CD4-positive, alpha-beta T cell (primary cell): ENCODE results near the gene PSMD11. TPM values are rescaled to one million over a fixed set of nuclear protein-coding genes. Genes with fewer than 3 reads are reported as not detected.

Experiments
- ATAC-seq: fragments of 200-7000 bp; cut with Tn5 transposase; one replicate; pipeline ENCODE4 v1.10.0; 2022; ENCODE audit warnings: mild to moderate bottlenecking; ENCODE audit not compliant: poor library complexity
- CTCF ChIA-PET: fragments of 350-600 bp; sonication (Branson Sonifier 250); formaldehyde crosslinking; loops from one replicate; lab custom pipeline; 2021; ENCODE audit warnings: antibody characterized with exemption, inconsistent platforms; lab: Charles Lee
- POLR2A ChIA-PET: fragments of 350-600 bp; sonication (Branson Sonifier 250); formaldehyde crosslinking; loops from one replicate; lab custom pipeline; 2021; ENCODE audit warnings: antibody characterized with exemption, inconsistent platforms; lab: Charles Lee
- DNase-seq, 14 experiments: peaks; one replicate each; pipeline ENCODE4 v3.0.0-alpha.2; 2013 to 2020; ENCODE audit warnings: mixed read lengths in 2 of 14
- H3K27ac ChIP-seq, 2 donors: one replicate each; pipeline versions ENCODE4 v1.5.1 to v1.7.0; 2013; ENCODE audit warnings: low read length in 2 of 2, low read depth in 1 of 2, mild to moderate bottlenecking in 1 of 2
- H3K27me3 ChIP-seq, 2 experiments: 1 replicate in 1 of 2; 2 replicates in 1 of 2; pipeline versions ENCODE4 v1.6.1 to v1.7.0; 2013; ENCODE audit warnings: low read length in 2 of 2, control low read depth in 1 of 2, mild to moderate bottlenecking in 1 of 2, moderate library complexity in 1 of 2; ENCODE audit not compliant: insufficient read depth in 2 of 2, control insufficient read depth in 1 of 2
- H3K36me3 ChIP-seq: one replicate; pipeline ENCODE4 v1.6.1; 2013; ENCODE audit warnings: low read length, control low read depth; ENCODE audit not compliant: insufficient read depth
- H3K4me1 ChIP-seq: one replicate; pipeline ENCODE4 v1.6.1; 2013; ENCODE audit warnings: low read length, control low read depth; ENCODE audit not compliant: insufficient read depth
- H3K4me3 ChIP-seq: one replicate; pipeline ENCODE4 v1.5.1; 2013; ENCODE audit warnings: mild to moderate bottlenecking, low read length, moderate library complexity
- H3K9me3 ChIP-seq, 2 experiments: 1 replicate in 1 of 2; 2 replicates in 1 of 2; pipeline versions ENCODE4 v1.6.1 to v1.7.0; 2013; ENCODE audit warnings: low read length in 2 of 2, mild to moderate bottlenecking in 2 of 2, control low read depth in 1 of 2, moderate library complexity in 1 of 2; ENCODE audit not compliant: control insufficient read depth in 1 of 2, insufficient read depth in 1 of 2
- H3K27ac Mint-ChIP-seq: one replicate; pipeline ENCODE4 v1.8.0; 2020; ENCODE audit warnings: mixed read lengths
- H3K27me3 Mint-ChIP-seq: one replicate; pipeline ENCODE4 v1.8.0; 2021; ENCODE audit warnings: mixed read lengths
- H3K36me3 Mint-ChIP-seq: one replicate; pipeline ENCODE4 v1.8.0; 2021; ENCODE audit warnings: low read depth, mixed read lengths
- H3K4me1 Mint-ChIP-seq: one replicate; pipeline ENCODE4 v1.8.0; 2021; ENCODE audit warnings: low read depth, mixed read lengths
- H3K4me3 Mint-ChIP-seq: one replicate; pipeline ENCODE4 v1.8.0; 2020; ENCODE audit warnings: mild to moderate bottlenecking, mixed read lengths
- H3K9me3 Mint-ChIP-seq: one replicate; pipeline ENCODE4 v1.8.0; 2020; ENCODE audit warnings: mixed read lengths
- CTCF ChIP-seq: fragments of 200-600 bp; IDR thresholded peaks from one replicate; pipeline ENCODE4 v1.8.0; 2022; ENCODE audit warnings: antibody characterized with exemption, mild to moderate bottlenecking
- intact Hi-C, 2 experiments: fragments of 100-400 bp; cut with DNase I in 1 of 2; cut with micrococcal nuclease in 1 of 2; formaldehyde crosslinking; loops; one replicate each; pipeline versions ENCODE4 v1.15.1 to v1.9.0; 2023 to 2025; cut with DNase I, micrococcal nuclease
- total RNA-seq, 174 experiments: library from RNA in 2 of 174; stranded (reverse) in 2 of 174; gene quantifications; one replicate each; pipeline ENCODE4 v1.2.3 and lab custom pipeline; 2021 to 2026

The PSMD11 gene
- total RNA-seq, 2 experiments from 2014 or later = 67.6 to 68.7 TPM

DNA sequence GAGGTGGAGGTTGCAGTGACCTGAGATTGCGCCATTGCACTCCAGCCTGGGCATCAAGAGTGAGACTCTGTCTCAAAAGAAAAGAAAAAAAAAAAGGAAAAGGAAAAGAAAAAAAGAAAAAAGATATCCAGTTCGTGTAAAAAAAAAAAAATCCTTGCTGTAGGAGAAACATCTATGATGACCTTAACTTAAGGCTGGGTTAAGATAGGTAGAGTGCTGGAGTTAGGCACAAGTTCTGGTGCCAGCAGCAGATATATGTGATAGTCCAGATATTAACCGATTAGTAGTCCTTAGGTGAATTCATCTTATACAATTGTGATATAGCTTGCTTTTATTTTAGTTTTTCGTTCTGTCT, 17.2 kb downstream of the PSMD11 start:
- H3K27ac Mint-ChIP-seq = peak overlapping the region; percentile 34
- H3K27me3 Mint-ChIP-seq = no peaks in the 10 kb centered on the region
- H3K4me1 ChIP-seq = no peaks in the 10 kb centered on the region
- no peaks in the 10 kb centered on the region for H3K9me3 Mint-ChIP-seq
- intact Hi-C loops = loop anchor here (1.0 to 2.0 kb wide), 3 partner anchors 198 to 416 kb away; partner anchors contain the start of gene MYO1D (in 1 of the 2)
- ChIA-PET POLR2A (interaction anchor here (1.2 to 1.3 kb wide), 2 partner anchors 17 to 25 kb away, joined by 4 read pairs; partner anchors contain the start of genes CDK5R1 and PSMD11), CTCF (interaction anchor here (1.1 to 5.5 kb wide), 12 partner anchors 8 to 296 kb away, joined by 3 to 37 read pairs (median 8); partner anchors contain the start of genes CDK5R1 and PSMD11)
- TF ChIP-seq CTCF = no peak
- ATAC-seq (peak; percentile 24), DNase-seq (no peak)
- no peak overlapping the region for H3K4me3 ChIP-seq
- no peak overlapping the region for H3K4me3 Mint-ChIP-seq
- no peaks in the 10 kb centered on the region for H3K9me3 ChIP-seq
- peaks cover 88% of the 10 kb centered on the region for H3K36me3 Mint-ChIP-seq
- no peak overlapping the region for H3K27ac ChIP-seq
- H3K36me3 ChIP-seq = peaks cover 69% of the 10 kb centered on the region
- no peaks in the 10 kb centered on the region for H3K27me3 ChIP-seq
- H3K4me1 Mint-ChIP-seq = peaks cover 40% of the 10 kb centered on the region

DNA sequence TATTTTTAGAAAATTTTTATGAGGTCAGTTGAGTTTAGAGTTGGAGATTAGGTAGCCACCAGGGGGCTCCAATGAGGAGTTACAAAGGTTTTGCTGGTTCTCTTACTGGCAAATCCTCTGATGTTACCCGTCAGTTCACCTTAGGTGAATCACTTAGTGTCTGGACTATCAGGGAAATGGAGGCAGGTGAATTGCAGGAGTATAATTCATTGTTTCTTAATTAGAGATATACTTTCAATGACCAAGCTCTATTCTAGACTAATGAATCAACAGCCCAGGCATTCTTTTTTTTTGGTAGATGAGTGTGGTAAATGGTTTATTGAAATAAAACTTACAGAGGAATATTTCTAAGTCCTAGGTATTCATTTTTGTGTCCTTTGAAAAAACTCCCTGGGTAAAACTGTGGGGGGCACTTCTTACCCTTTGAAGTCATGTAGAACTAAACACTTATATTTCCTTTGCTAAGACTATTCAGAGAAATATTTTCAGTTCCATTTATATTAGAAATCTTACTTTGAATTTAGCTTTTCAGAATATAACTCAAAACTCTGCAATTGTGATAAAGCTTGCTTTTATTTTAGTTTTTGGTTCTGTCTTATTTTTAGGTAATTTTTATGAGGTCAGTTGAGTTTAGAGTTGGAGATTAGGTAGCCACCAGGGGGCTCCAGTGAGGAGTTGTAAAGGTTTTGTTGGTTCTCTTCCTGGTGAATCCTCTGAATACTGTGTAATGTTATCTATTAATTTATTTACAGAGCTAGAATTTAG, 17.7 kb downstream of the PSMD11 start:
- intact Hi-C loops = loop anchor here (1.0 to 2.0 kb wide), 5 partner anchors 21 to 415 kb away; partner anchors contain the start of gene MYO1D (in 1 of the 2)
- peaks cover 68% of the 10 kb centered on the region for H3K36me3 ChIP-seq
- H3K36me3 Mint-ChIP-seq = peaks cover 89% of the 10 kb centered on the region

GRCh38 chr17:32463304-32463703, 19.0 kb downstream of the PSMD11 start:
- ATAC-seq (no peak), DNase-seq (no peak)
- Histone ChIP-seq H3K27ac (no peak overlapping the region), H3K4me1 (no peaks in the 10 kb centered on the region), H3K9me3 (no peaks in the 10 kb centered on the region), H3K4me3 (no peak overlapping the region), H3K27me3 (no peaks in the 10 kb centered on the region), H3K36me3 (peaks cover 66% of the 10 kb centered on the region)
- no peaks in the 10 kb centered on the region for H3K9me3 Mint-ChIP-seq
- peaks cover 24% of the 10 kb centered on the region for H3K4me1 Mint-ChIP-seq
- no peaks in the 10 kb centered on the region for H3K27me3 Mint-ChIP-seq
- intact Hi-C loops = loop anchor here in 1 of 2 experiments (2.0 kb wide), 1 partner anchor 19 kb away; no protein-coding TSS in a partner anchor
- H3K36me3 Mint-ChIP-seq = peaks cover 89% of the 10 kb centered on the region
- H3K27ac Mint-ChIP-seq = no peak overlapping the region
- no peak for TF ChIP-seq CTCF
- CTCF ChIA-PET = interaction anchor here (1.3 to 5.5 kb wide), 8 partner anchors 13 to 414 kb away, joined by 4 to 37 read pairs (median 12); partner anchors contain the start of genes MYO1D and PSMD11
- POLR2A ChIA-PET = no interaction called here
- no peak overlapping the region for H3K4me3 Mint-ChIP-seq

More for the DNA sequence above, 17.7 kb downstream of the PSMD11 start:
- H3K27me3 Mint-ChIP-seq = no peaks in the 10 kb centered on the region
- H3K4me1 ChIP-seq = no peaks in the 10 kb centered on the region
- H3K9me3 Mint-ChIP-seq = no peaks in the 10 kb centered on the region
- no peak overlapping the region for H3K4me3 ChIP-seq
- H3K27me3 ChIP-seq = no peaks in the 10 kb centered on the region
- peak; percentile 69 for TF ChIP-seq CTCF
- H3K9me3 ChIP-seq = no peaks in the 10 kb centered on the region
- no peak overlapping the region for H3K27ac ChIP-seq
- POLR2A ChIA-PET = interaction anchor here (1.1 to 1.3 kb wide), 3 partner anchors 18 to 146 kb away, joined by 3 to 4 read pairs (median 4); partner anchors contain the start of genes CDK5R1 and PSMD11
- peaks cover 36% of the 10 kb centered on the region for H3K4me1 Mint-ChIP-seq
- no peak overlapping the region for H3K4me3 Mint-ChIP-seq
- peak; percentile 89 for ATAC-seq
- H3K27ac Mint-ChIP-seq = peak overlapping the region; percentile 34
- CTCF ChIA-PET = interaction anchor here (0.9 to 5.5 kb wide), 20 partner anchors 9 to 416 kb away, joined by 3 to 37 read pairs (median 6); partner anchors contain the start of genes CDK5R1, MYO1D and PSMD11
- DNase-seq = peak; percentile 42 to 83 (median 60)
